Uterus (tissue), 4 donors: ENCODE results near the gene RGL1. TPM values are rescaled to one million over a fixed set of nuclear protein-coding genes. Genes with fewer than 3 reads are reported as not detected.

Experiments
- DNase-seq, 2 donors: peaks; one replicate each; pipeline ENCODE4 v3.0.0-alpha.2; 2019 to 2020
- H3K27ac ChIP-seq, 2 donors: fragments of 200-600 bp; sonication (generic); 1 replicate in 1 of 2; 2 replicates in 1 of 2; pipeline ENCODE4 v1.5.1; 2016 to 2018
- H3K27me3 ChIP-seq, 2 donors: fragments of 200-600 bp; sonication (generic); one replicate each; pipeline ENCODE4 v1.5.1; 2018 to 2019; ENCODE audit warnings: control low read depth in 1 of 2
- H3K36me3 ChIP-seq, 2 donors: fragments of 200-600 bp; sonication (generic); one replicate each; pipeline ENCODE4 v1.5.1; 2019; ENCODE audit warnings: control low read depth in 1 of 2
- H3K4me1 ChIP-seq, 2 donors: fragments of 200-600 bp; sonication (generic); one replicate each; pipeline ENCODE4 v1.5.1; 2018 to 2019; ENCODE audit warnings: control low read depth in 1 of 2
- H3K4me3 ChIP-seq, 2 donors: fragments of 200-600 bp; sonication (generic); 1 replicate in 1 of 2; 2 replicates in 1 of 2; pipeline ENCODE4 v1.5.1; 2018 to 2019; ENCODE audit warnings: mild to moderate bottlenecking in 1 of 2
- H3K9me3 ChIP-seq, 2 donors: fragments of 200-600 bp; sonication (generic); one replicate each; pipeline ENCODE4 v1.5.1; 2019; ENCODE audit warnings: control low read depth in 1 of 2
- POLR2A ChIP-seq, 2 donors: fragments of 450-650 bp; IDR thresholded peaks; one replicate each; pipeline ENCODE4 v1.6.1; 2016; ENCODE audit warnings: antibody characterized with exemption in 2 of 2, mild to moderate bottlenecking in 1 of 2, moderate library complexity in 1 of 2
- intact Hi-C: fragments of 100-400 bp; cut with DNase I; formaldehyde crosslinking; loops from one replicate; pipeline ENCODE4 v1.15.1; 2023; ENCODE audit warnings: low total_unique reads
- total RNA-seq, 4 donors: library from RNA; depleted of rRNA in 3 of 4; stranded (reverse); fragments of >200 nt in 3 of 4; gene quantifications; one replicate each; pipeline versions ENCODE4 v1.1.0 to v1.2.4, GENCODE V29; 2014 to 2023
- TF ChIP-seq, protein P1 (sequence below), 4 experiments: fragments of 200-600 bp in 2 of 4; fragments of 450-650 bp in 2 of 4; sonication (generic) in 2 of 4; IDR thresholded peaks; one replicate each; pipeline ENCODE4 v1.5.1; 2016 to 2019; ENCODE audit warnings: antibody characterized with exemption in 4 of 4, mild to moderate bottlenecking in 2 of 4, moderate library complexity in 1 of 4
- donor health status: DM: yes; HTN: yes; CAD: no.

The RGL1 gene
- total RNA-seq, 4 donors from 2014 or later, result 6.9 to 92.9 (median 16.3) TPM

DNA sequence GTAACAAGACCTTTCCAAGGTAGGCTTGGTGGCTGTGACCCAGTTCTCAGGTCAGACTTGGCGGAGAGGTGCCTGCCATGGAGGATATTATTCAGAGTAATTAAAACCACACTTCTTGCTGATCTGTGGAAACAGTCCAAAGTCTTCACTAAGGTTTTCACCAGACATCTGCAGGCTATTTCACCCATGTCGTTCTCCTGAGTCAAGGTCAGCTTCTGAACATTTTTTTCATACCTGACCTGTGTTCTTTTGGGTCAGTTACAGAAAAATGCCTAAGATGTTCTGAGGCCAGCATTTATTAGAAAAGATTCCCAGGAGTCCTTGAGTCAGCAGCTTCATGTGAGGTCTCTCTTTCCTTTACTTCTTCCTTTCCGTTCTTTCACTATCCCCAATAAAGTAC, 54.9 kb downstream of the RGL1 start:
- intact Hi-C loops, result no loop called here
- no peak for DNase-seq
- Histone ChIP-seq H3K9me3 (no peaks in the 10 kb centered on the region), H3K4me3 (no peak overlapping the region), H3K27me3 (no peaks in the 10 kb centered on the region), H3K36me3 (no peaks in the 10 kb centered on the region), H3K27ac (peak overlapping the region in 1 of 2 donors; percentile 40), H3K4me1 (peaks cover 0 to 8% of the 10 kb centered on the region in 2 donors)
- TF ChIP-seq, protein P1, sequence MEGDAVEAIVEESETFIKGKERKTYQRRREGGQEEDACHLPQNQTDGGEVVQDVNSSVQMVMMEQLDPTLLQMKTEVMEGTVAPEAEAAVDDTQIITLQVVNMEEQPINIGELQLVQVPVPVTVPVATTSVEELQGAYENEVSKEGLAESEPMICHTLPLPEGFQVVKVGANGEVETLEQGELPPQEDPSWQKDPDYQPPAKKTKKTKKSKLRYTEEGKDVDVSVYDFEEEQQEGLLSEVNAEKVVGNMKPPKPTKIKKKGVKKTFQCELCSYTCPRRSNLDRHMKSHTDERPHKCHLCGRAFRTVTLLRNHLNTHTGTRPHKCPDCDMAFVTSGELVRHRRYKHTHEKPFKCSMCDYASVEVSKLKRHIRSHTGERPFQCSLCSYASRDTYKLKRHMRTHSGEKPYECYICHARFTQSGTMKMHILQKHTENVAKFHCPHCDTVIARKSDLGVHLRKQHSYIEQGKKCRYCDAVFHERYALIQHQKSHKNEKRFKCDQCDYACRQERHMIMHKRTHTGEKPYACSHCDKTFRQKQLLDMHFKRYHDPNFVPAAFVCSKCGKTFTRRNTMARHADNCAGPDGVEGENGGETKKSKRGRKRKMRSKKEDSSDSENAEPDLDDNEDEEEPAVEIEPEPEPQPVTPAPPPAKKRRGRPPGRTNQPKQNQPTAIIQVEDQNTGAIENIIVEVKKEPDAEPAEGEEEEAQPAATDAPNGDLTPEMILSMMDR (IDR thresholded peaks at IDR 0.05), result no peak
- TF ChIP-seq POLR2A (IDR thresholded peaks at IDR 0.05), result no peak

DNA sequence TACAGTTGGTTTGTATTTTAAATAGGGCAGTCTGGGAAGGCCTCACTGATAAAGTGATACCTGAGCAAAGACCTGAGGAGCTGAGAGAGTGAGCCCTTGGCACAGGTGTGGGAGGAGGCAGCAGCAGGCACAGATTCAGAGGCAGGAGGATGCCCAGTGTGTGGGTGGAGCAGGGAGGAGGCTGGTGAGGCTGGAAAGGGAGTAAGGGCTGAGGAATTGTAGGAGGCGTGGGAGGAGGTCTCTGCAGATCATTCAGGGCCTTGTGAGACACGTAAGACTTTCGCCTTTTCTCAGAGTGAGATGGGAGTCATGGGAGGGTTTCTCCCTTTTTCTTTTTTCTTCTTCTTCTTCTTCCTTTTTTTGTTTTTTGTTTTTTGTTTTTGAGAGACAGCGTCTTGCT, 58.0 kb downstream of the RGL1 start:
- Histone ChIP-seq H3K36me3 (no peaks in the 10 kb centered on the region), H3K4me3 (no peak overlapping the region), H3K27me3 (no peaks in the 10 kb centered on the region), H3K9me3 (no peaks in the 10 kb centered on the region), H3K27ac (peak overlapping the region in 1 of 2 donors; percentile 35), H3K4me1 (peaks cover 0 to 8% of the 10 kb centered on the region in 2 donors)
- intact Hi-C loops, result no loop called here
- no peak for TF ChIP-seq POLR2A (IDR thresholded peaks at IDR 0.05)
- TF ChIP-seq, protein P1 (IDR thresholded peaks at IDR 0.05), result no peak
- DNase-seq, result no peak

DNA sequence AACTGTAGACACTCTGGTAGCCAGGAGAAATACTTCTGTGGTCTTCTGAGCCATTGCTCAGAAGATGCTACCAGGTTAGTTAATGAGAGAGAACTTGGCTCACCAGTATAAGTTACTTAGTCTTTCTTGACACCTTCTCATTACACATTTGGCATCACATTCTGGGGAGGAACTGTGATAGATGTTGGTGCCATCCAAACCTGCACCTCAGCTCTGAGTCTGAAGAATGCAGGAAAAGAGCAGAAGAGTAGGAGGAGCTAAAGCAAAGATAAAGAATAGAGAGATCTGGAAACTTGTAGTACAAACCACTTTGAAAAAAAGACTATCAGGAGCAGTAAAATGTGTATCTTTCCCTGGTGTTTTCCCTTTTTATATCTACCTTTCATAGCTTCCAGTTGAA, 58.9 kb downstream of the RGL1 start:
- H3K4me1 ChIP-seq, result peaks cover 0 to 8% of the 10 kb centered on the region in 2 donors
- no peaks in the 10 kb centered on the region for H3K36me3 ChIP-seq
- no peaks in the 10 kb centered on the region for H3K27me3 ChIP-seq
- intact Hi-C loops, result no loop called here
- no peak for TF ChIP-seq POLR2A (IDR thresholded peaks at IDR 0.05)
- TF ChIP-seq, protein P1 (IDR thresholded peaks at IDR 0.05), result no peak
- H3K27ac ChIP-seq, result no peak overlapping the region
- H3K4me3 ChIP-seq, result no peak overlapping the region
- no peak for DNase-seq
- H3K9me3 ChIP-seq, result no peaks in the 10 kb centered on the region

DNA sequence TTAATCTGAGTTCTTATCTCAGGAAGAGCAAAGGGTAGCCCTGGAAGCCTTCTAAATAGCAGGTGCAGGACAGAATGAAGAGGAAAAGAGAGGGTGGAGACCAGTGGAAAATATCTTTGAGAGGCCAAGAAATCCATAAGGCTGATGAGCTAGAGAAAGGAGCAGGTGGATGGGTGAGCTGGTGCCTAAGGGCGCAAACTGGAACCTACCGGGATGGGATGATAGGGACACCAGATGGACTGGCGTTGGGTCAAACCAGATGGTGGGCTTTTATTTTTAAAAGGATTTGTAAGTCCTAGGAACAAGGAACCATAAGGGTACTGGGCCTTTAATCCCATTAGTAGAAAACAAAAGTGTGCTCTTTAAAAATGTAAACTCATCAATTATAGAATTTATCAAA, 59.7 kb downstream of the RGL1 start:
- TF ChIP-seq, protein P1 (IDR thresholded peaks at IDR 0.05), result no peak
- no peak for TF ChIP-seq POLR2A (IDR thresholded peaks at IDR 0.05)
- Histone ChIP-seq H3K4me1 (peaks cover 0 to 8% of the 10 kb centered on the region in 2 donors), H3K27me3 (no peaks in the 10 kb centered on the region), H3K4me3 (no peak overlapping the region), H3K27ac (no peak overlapping the region), H3K9me3 (no peaks in the 10 kb centered on the region), H3K36me3 (no peaks in the 10 kb centered on the region)
- intact Hi-C loops, result no loop called here
- no peak for DNase-seq

DNA sequence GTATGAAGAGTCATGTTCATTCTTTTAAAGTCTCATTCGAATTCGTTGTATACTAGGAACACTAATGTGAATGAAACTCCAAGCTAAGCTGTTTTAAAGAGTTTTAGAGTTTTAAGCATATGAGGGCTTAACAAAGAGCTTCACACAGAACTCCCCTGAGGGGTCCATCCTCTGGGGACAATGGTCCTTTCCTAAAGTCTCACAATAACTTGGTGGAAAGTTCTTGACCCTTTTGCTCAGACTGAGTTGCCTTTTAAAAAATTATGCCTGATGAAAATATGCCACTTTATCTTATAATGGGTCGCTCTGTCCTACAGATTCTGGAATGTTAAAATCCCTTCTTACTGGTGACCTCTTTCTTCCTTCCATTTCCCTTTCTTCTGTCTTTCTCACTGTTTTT, 64.3 kb downstream of the RGL1 start:
- H3K9me3 ChIP-seq, result no peaks in the 10 kb centered on the region
- TF ChIP-seq, protein P1 (IDR thresholded peaks at IDR 0.05), result no peak
- no peak for TF ChIP-seq POLR2A (IDR thresholded peaks at IDR 0.05)
- DNase-seq, result no peak
- H3K27me3 ChIP-seq, result no peaks in the 10 kb centered on the region
- no peak overlapping the region for H3K4me3 ChIP-seq
- peak overlapping the region in 1 of 2 donors; percentile 87 for H3K27ac ChIP-seq
- H3K4me1 ChIP-seq, result peaks cover 0 to 5% of the 10 kb centered on the region in 2 donors
- intact Hi-C loops, result no loop called here
- H3K36me3 ChIP-seq, result no peaks in the 10 kb centered on the region
